Retinal pigment epithelial cell (primary cell): ENCODE results near the gene ZBED3.

Experiments used
- DNase-seq: peaks from one replicate; pipeline ENCODE4 v3.0.0-alpha.2; 2010; ENCODE audit warnings: low read depth
- H3K4me3 ChIP-seq: 2 replicates; pipeline ENCODE4 v1.5.1; 2011; ENCODE audit warnings: mild to moderate bottlenecking, low read length, control low read depth, moderate library complexity
- CTCF ChIP-seq: conservative IDR thresholded peaks from 2 replicates; pipeline ENCODE4 v1.5.1; 2011; ENCODE audit warnings: low read depth, low read length, control low read depth, inconsistent platforms

Gene ZBED3

GRCh38 chr5:77046416-77047073 is 40.5 kb downstream of the ZBED3 start:
- H3K4me3 ChIP-seq: no peak overlapping the region
- DNase-seq: no peak
- TF ChIP-seq CTCF: no peak

- no peak for DNase-seq
- no peak overlapping the region for H3K4me3 ChIP-seq
- TF ChIP-seq CTCF: no peak
Observed at GRCh38 chr5:77035950-77036349, 51.1 kb downstream of the ZBED3 start.

GRCh38 chr5:77033338-77033737 is 53.7 kb downstream of the ZBED3 start:
- no peak for TF ChIP-seq CTCF
- no peak for DNase-seq
- no peak overlapping the region for H3K4me3 ChIP-seq

GRCh38 chr5:77032635-77033034 is 54.5 kb downstream of the ZBED3 start:
- no peak for DNase-seq
- TF ChIP-seq CTCF: no peak
- no peak overlapping the region for H3K4me3 ChIP-seq

- TF ChIP-seq CTCF: no peak
- no peak for DNase-seq
- no peak overlapping the region for H3K4me3 ChIP-seq
Observed at GRCh38 chr5:77031891-77032290, 55.2 kb downstream of the ZBED3 start.

GRCh38 chr5:77030097-77031071 is 56.7 kb downstream of the ZBED3 start, which contains the start of gene AGGF1:
AGGF1 (plus strand) TSS chr5:77030404; CDS start chr5:77030767, 363 bp downstream.
- no peak for TF ChIP-seq CTCF
- DNase-seq: peak; percentile 86
- peak within 1 kb of the TSS; percentile 74 for H3K4me3 ChIP-seq
